Activated CD4-positive, alpha-beta T cell treated with anti-CD3 and anti-CD28 coated beads, Interleukin-2, amount 50 U/mL, for 1 hour (primary cell): ENCODE data around the gene B4GALT2.

Experiments
- DNase-seq: peaks from one replicate; pipeline ENCODE4 v3.0.0-alpha.2; 2020

The B4GALT2 gene

DNA sequence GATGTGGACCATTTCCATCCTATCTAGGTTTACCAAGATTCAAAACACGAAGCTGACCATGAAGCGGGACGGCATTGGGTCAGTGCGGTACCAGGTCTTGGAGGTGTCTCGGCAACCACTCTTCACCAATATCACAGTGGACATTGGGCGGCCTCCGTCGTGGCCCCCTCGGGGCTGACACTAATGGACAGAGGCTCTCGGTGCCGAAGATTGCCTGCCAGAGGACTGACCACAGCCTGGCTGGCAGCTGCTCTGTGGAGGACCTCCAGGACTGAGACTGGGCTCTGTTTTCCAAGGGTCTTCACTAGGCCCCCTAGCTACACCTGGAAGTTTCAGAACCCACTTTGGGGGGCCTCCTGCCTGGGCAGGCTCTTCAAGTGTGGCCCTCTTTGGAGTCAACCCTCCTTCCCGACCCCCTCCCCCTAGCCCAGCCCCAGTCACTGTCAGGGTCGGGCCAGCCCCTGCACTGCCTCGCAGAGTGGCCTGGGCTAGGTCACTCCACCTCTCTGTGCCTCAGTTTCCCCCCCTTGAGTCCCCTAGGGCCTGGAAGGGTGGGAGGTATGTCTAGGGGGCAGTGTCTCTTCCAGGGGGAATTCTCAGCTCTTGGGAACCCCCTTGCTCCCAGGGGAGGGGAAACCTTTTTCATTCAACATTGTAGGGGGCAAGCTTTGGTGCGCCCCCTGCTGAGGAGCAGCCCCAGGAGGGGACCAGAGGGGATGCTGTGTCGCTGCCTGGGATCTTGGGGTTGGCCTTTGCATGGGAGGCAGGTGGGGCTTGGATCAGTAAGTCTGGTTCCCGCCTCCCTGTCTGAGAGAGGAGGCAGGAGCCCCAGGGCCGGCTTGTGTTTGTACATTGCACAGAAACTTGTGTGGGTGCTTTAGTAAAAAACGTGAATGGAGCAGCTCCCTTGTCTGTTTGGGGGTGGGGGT is 11.5 kb downstream of the B4GALT2 start:
- no peak for DNase-seq

DNA sequence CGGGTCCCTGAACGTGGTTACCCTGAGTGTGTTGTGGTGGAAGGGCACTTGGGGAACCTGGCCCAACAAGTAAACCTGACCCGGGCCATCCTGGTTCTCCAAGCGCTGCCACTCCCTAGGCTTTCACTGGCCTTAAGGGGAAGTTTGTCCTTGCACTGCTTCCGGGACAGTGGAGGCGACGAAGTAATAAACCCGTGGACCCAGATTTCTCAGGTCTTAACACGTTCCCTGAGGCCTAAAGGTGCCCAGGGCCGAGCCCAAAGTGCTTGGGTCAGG is 12.1 kb downstream of the B4GALT2 start:
- DNase-seq: no peak

DNA sequence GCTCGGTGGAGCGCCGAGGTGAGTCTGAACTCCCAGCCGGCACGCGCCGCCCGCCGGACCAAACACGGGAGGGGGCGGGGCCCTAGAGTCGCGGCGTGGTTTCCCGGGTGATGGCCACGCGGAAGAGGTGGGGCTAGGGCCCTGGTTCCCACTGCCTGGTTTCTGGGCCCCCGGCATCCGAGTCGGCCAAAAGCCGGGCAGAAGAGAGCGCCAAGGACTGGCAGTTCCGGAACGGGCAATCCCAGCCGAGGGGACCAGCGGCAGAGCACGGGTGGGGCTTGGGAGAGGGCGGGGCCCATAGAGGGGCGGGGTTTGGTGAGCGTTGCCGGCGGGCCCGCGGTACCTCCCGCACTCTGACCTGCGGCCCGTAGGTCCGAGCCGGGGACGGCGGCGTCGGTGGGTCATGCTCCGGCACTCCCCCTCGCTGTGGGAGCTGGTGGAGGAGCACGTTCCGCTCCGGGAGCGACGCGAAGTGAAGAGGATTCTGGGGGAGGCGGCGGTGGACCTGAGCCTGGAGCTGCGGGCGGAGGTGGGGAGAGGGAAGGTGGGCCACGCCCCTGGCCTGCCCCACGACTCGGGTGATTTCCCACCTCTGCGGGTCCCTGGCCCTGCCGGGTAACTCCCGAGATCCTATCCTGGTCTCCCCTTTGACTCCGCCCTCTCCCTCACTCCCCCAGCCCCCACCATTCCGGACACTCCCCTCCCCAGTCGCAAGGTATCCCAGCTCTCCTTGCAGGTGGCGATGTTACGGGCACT is 12.6 kb downstream of the B4GALT2 start, which contains the start of gene CCDC24:
Gene CCDC24, plus strand, starts transcription at position 124 of the 756 bp plus-strand sequence. Its CDS starts 280 bp downstream, at position 404.
- peak; percentile 66 for DNase-seq

- no peak for DNase-seq
Observed at GRCh38 chr1:43992232-43992995, 13.4 kb downstream of the B4GALT2 start.

- DNase-seq: no peak
Observed at GRCh38 chr1:43993206-43993914, 14.3 kb downstream of the B4GALT2 start.

- DNase-seq: no peak
Observed at GRCh38 chr1:43994071-43994470, 15.1 kb downstream of the B4GALT2 start.

GRCh38 chr1:43994794-43995790 is 16.1 kb downstream of the B4GALT2 start:
- DNase-seq: no peak

DNA sequence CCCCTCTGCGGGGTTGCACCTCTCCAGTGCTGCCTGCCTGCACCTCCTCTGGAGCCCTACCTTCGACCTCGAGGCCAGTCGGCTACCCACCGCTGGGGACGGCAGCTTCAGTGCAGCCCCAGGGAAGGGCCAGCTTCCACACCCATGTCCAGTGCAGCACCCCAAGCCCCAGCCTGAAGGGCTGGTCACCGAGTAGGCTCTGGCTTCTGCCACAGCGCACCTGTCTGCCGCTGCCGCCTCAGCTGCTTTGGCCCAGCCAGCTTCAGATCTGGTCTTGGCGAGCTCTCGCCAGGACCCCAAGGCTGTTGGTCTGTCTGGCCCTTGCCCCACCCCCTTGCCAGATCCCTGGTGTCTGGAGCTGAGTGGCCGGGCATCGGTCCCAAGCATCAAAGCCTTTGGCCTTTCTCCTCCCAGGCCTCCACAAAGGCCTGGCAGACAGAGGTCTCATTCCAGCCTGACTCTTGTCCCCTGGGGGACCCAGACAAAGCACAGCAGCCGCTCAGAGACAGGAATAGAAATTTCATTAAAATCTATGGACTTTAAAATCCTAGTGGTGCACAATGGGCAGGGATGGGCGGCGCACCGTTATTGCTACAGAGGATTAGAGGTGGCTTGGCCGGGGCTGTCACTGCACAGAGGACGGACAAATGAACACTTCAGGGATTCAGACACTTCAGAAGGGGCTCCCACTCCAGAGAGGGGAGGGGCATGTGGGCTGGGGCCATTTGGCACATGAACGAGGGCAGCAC is 17.1 kb downstream of the B4GALT2 start:
- no peak for DNase-seq

- no peak for DNase-seq
Observed at GRCh38 chr1:43996733-43997115, 17.7 kb downstream of the B4GALT2 start.

DNA sequence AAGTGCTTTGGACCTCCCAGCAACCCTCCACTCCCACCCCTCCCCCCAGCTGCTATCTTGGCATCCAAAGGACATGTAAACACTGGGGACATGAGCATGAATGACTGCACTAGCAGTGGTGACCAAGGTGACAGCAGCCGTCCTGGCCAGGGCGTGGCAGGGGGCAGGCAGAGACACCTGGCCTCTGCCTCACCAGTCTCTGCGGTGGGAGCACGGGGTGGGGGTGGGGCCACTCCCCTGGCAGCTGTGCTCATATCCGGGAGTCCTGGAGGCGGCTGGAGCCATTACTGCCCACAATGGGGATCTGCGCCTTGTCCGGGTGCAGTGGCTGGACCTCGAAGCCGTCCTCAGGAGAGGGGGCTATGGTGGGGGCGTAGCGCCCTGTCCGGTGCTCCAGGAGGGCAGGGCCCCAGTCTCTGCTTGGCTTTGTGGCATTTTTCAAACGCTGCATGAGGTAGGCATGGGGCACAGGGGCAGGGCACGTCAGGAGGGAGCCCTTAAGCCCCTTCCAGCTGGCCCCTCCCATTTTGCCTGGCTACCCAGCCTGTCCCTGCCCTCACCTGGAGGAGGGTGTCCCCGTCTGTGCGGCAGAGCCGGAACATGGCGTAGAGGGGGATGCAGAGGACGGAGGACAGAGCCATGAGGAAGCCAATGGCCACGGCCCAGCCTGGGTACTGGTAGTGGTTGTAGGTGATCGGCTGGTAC is 18.4 kb downstream of the B4GALT2 start:
- DNase-seq: no peak

- no peak for DNase-seq
Observed at GRCh38 chr1:43998000-43998378, 19.0 kb downstream of the B4GALT2 start.

GRCh38 chr1:43999455-43999854 is 20.4 kb downstream of the B4GALT2 start:
- DNase-seq: no peak

DNA sequence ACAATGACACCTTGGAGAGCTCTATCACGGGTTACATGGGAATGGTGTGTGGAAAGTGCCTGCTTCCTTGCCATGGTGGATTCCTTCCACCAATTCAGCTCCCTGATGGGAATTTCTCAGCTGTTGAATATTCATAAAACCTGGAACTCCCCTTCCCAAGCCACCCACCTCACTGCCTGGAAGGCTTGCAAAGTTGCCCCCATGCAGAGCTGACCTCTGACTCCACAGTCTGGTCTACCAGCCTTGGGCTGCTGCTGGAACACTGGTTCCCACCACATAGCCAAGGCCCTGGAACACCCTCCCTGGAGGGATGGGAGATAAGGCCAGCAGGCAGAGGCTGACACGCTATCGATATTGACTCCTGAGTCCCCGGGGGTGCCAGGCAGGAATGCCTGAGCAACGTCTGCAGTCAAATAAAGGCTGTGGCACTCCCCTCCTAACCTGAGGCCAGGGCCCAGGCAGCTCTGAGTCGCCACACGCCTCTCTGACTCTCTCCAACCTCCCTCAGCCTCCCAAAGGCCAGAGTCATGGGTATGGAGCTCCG is 21.2 kb downstream of the B4GALT2 start:
- no peak for DNase-seq

GRCh38 chr1:44002165-44002564 is 23.2 kb downstream of the B4GALT2 start:
- no peak for DNase-seq

- no peak for DNase-seq
Observed at GRCh38 chr1:44002606-44003157, 23.7 kb downstream of the B4GALT2 start.

- no peak for DNase-seq
Observed at GRCh38 chr1:44008259-44008658, 29.2 kb downstream of the B4GALT2 start.

GRCh38 chr1:44010935-44011471 is 32.0 kb downstream of the B4GALT2 start:
- DNase-seq: no peak

DNA sequence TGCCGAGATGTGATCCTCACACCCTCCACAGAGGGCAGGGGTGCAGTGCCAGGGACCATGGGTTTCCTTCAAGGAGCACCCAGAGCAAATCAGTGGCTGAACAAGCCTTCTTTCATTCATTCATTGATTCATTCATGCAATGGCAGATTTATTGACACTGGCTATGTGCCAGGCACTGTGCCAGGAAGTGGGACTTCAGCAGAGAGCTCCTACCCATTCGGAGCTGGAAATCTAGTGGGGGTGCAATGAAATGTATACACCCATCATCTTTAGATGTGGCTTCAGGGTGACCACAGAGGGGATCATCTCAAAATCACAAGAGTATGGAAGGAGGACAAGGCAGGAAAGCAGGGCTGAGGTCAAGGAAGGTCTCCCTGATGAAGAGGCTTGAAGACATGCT is 33.4 kb downstream of the B4GALT2 start:
- no peak for DNase-seq

GRCh38 chr1:44012941-44013609 is 34.1 kb downstream of the B4GALT2 start:
- DNase-seq: no peak
